Endothelial cell of umbilical vein (primary cell): ENCODE measurements around the gene PSG4. TPM values are rescaled to one million over a fixed set of nuclear protein-coding genes. Genes with fewer than 3 reads are reported as not detected.
"Not testable (repeated sequence)": the region's sequence is repeated elsewhere in the genome, so short reads cannot be mapped to it uniquely, and the experiment has no call there.

Source experiments
- BruUV-seq: library from RNA; stranded (reverse); fragments of 400-500 nt; replicated peaks from 2 replicates; lab custom pipeline; 2021; lab: Mats Ljungman, UMichigan
- CTCF ChIA-PET: fragments of 300-600, 350-600 bp; sonication (Branson Sonifier 250); formaldehyde crosslinking; loops from one replicate; lab custom pipeline; 2021; ENCODE audit warnings: antibody characterized with exemption, inconsistent platforms; lab: Charles Lee
- POLR2A ChIA-PET: fragments of 300-600, 350-600 bp; sonication (Branson Sonifier 250); formaldehyde crosslinking; loops from one replicate; lab custom pipeline; 2021; ENCODE audit warnings: antibody characterized with exemption, inconsistent platforms; lab: Charles Lee
- DNase-seq: peaks from one replicate; pipeline ENCODE4 v3.0.0-alpha.2; 2011; ENCODE audit warnings: low read depth, low spot score
- FAIRE-seq: peaks from 2 replicates; lab custom pipeline; 2011; peaks lifted over from hg19 to GRCh38; lab: Jason Lieb, UNC
- H2AFZ ChIP-seq: 2 replicates; pipeline ENCODE4 v1.6.0; 2012; ENCODE audit warnings: low read depth, low read length, control low read depth, inconsistent platforms
- H3K27ac ChIP-seq: 2 replicates; pipeline ENCODE4 v1.5.1; 2011; ENCODE audit warnings: low read depth, mild to moderate bottlenecking, control low read depth, low read length, moderate library complexity; ENCODE audit not compliant: insufficient read depth
- H3K27me3 ChIP-seq, 2 experiments: 2 replicates each; pipeline versions ENCODE4 v1.6.0 to v1.6.1; 2011; ENCODE audit warnings: low read length in 2 of 2, mixed read lengths in 1 of 2; ENCODE audit not compliant: control insufficient read depth in 2 of 2, insufficient read depth in 2 of 2
- H3K36me3 ChIP-seq, 2 experiments: 2 replicates in 1 of 2; 3 replicates in 1 of 2; pipeline ENCODE4 v1.5.1; 2011; ENCODE audit warnings: low read length in 2 of 2, mild to moderate bottlenecking in 1 of 2, moderate library complexity in 1 of 2; ENCODE audit not compliant: control insufficient read depth in 2 of 2, insufficient read depth in 2 of 2; ENCODE audit errors: extremely low read depth in 1 of 2
- H3K4me1 ChIP-seq: 3 replicates; pipeline ENCODE4 v1.5.1; 2011; ENCODE audit warnings: mild to moderate bottlenecking, low read length; ENCODE audit not compliant: control insufficient read depth, insufficient read depth; ENCODE audit errors: extremely low read depth
- H3K4me2 ChIP-seq: 2 replicates; pipeline ENCODE4 v1.6.1; 2011; ENCODE audit warnings: low read length, control low read depth, mixed read lengths; ENCODE audit not compliant: insufficient read depth
- H3K4me3 ChIP-seq, 3 experiments: fragments of 200-600 bp in 1 of 3; sonication (generic), shearing (Covaris generic) in 1 of 3; replicated peaks in 1 of 3; 2 replicates each; pipeline ENCODE4 v1.5.1; 2011 to 2016; ENCODE audit warnings: control low read depth in 3 of 3, low read length in 3 of 3, mild to moderate bottlenecking in 2 of 3, inconsistent platforms in 1 of 3, low read depth in 1 of 3, moderate library complexity in 1 of 3; ENCODE audit not compliant: insufficient read depth in 1 of 3
- H3K79me2 ChIP-seq: 2 replicates; pipeline ENCODE4 v1.6.0; 2012; ENCODE audit warnings: low read length, inconsistent platforms; ENCODE audit not compliant: control insufficient read depth, insufficient read depth
- H3K9ac ChIP-seq: replicated peaks from 2 replicates; pipeline ENCODE3; 2011; ENCODE audit warnings: low read length, control low read depth; ENCODE audit not compliant: insufficient read depth; ENCODE audit errors: extremely low read depth
- H3K9me1 ChIP-seq: replicated peaks from 3 replicates; pipeline ENCODE4 v1.6.0; 2011; ENCODE audit warnings: mild to moderate bottlenecking, low read length; ENCODE audit not compliant: control insufficient read depth, insufficient read depth; ENCODE audit errors: extremely low read depth
- H3K9me3 ChIP-seq: replicated peaks from 2 replicates; pipeline ENCODE4 v1.5.1; 2012; ENCODE audit warnings: low read length, inconsistent platforms; ENCODE audit not compliant: control insufficient read depth, insufficient read depth
- H4K20me1 ChIP-seq: replicated peaks from 2 replicates; pipeline ENCODE3; 2011; ENCODE audit warnings: mild to moderate bottlenecking, low read length; ENCODE audit not compliant: control insufficient read depth, insufficient read depth; ENCODE audit errors: extremely low read depth
- dilution Hi-C: fragments of 300-500 bp; cut with MboI; formaldehyde crosslinking; loops from one replicate; pipeline ENCODE4 v1.15.0; 2019; ENCODE audit warnings: low sequenced_read_pairs; ENCODE audit not compliant: extremely low pct_ligation_motif_present
- intact Hi-C: fragments of 100-400 bp; cut with micrococcal nuclease; formaldehyde crosslinking; loops from one replicate; pipeline ENCODE4 v1.10.0; 2022
- polyA plus RNA-seq, 4 experiments: library from polyadenylated mRNA; depleted of rRNA in 3 of 4; stranded (reverse) in 3 of 4; unstranded in 1 of 4; fragments of >200 nt; gene quantifications; 2 replicates each; pipeline versions ENCODE4 v1.2.1 to v1.2.3, GENCODE V29; 2011 to 2012; ENCODE audit warnings: missing spikeins in 1 of 4
- total RNA-seq: library from RNA; stranded (reverse); gene quantifications from 2 replicates; pipeline ENCODE4 v1.2.3, GENCODE V29; 2021
- TF ChIP-seq, protein P1 (sequence below), 2 donors: IDR thresholded peaks; 1 replicate in 1 of 2; 2 replicates in 1 of 2; pipeline ENCODE4 v1.5.1; 2011; ENCODE audit warnings: low read length in 2 of 2, mild to moderate bottlenecking in 2 of 2, moderate library complexity in 2 of 2, control low read depth in 1 of 2, inconsistent platforms in 1 of 2, low read depth in 1 of 2; ENCODE audit not compliant: insufficient read depth in 1 of 2; ENCODE audit errors: extremely low read depth in 1 of 2

PSG4 gene
- total and polyA plus RNA-seq, 2 donors (not counting 3 experiments of a cell fraction or from before 2014, with no cell fraction given), result 0.29 to 3.6 TPM

DNA sequence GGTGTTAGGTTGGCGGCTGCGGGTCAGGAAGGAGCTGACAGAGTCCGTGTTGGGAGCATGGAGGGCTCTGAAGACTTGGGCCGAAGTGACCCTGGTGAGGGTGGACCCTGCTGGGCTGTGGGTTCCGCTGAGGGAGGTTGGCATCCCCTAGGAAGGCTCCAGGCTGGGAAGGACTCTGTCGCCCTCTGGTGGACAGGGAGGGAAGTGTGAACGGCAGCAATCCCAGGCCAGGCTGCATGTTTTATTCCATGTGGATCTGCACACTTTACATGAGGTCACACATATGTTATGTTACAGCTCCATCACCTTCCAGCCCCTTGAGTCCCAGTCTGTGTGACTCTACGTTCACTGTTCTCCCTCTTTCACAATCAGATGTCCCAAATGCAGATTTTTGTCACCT lies 1.7 kb upstream of the PSG4 start:
- H4K20me1 ChIP-seq, DNase-seq, H3K27ac ChIP-seq, H3K27me3 ChIP-seq, H3K4me2 ChIP-seq, BruUV-seq, H3K4me3 ChIP-seq, POLR2A ChIA-PET, H2AFZ ChIP-seq, H3K9ac ChIP-seq, H3K9me1 ChIP-seq, H3K36me3 ChIP-seq, H3K79me2 ChIP-seq, H3K9me3 ChIP-seq, H3K4me1 ChIP-seq, intact Hi-C loops, CTCF ChIA-PET, FAIRE-seq, dilution Hi-C loops: not testable (repeated sequence)
- TF ChIP-seq, protein P1, sequence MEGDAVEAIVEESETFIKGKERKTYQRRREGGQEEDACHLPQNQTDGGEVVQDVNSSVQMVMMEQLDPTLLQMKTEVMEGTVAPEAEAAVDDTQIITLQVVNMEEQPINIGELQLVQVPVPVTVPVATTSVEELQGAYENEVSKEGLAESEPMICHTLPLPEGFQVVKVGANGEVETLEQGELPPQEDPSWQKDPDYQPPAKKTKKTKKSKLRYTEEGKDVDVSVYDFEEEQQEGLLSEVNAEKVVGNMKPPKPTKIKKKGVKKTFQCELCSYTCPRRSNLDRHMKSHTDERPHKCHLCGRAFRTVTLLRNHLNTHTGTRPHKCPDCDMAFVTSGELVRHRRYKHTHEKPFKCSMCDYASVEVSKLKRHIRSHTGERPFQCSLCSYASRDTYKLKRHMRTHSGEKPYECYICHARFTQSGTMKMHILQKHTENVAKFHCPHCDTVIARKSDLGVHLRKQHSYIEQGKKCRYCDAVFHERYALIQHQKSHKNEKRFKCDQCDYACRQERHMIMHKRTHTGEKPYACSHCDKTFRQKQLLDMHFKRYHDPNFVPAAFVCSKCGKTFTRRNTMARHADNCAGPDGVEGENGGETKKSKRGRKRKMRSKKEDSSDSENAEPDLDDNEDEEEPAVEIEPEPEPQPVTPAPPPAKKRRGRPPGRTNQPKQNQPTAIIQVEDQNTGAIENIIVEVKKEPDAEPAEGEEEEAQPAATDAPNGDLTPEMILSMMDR (IDR thresholded peaks at IDR 0.05; ENCODE audit: extremely low read depth in 1 of 2, insufficient read depth in 1 of 2, low read depth in 1 of 2, low read length in 2 of 2), result peak in 1 of 2 donors; percentile 16

- H2AFZ ChIP-seq, BruUV-seq, H3K4me2 ChIP-seq, H4K20me1 ChIP-seq, CTCF ChIA-PET, POLR2A ChIA-PET, H3K9me3 ChIP-seq, H3K79me2 ChIP-seq, H3K9me1 ChIP-seq, intact Hi-C loops, DNase-seq, H3K27ac ChIP-seq, FAIRE-seq, dilution Hi-C loops, H3K9ac ChIP-seq, H3K36me3 ChIP-seq, H3K4me3 ChIP-seq, H3K4me1 ChIP-seq, H3K27me3 ChIP-seq: not testable (repeated sequence)
Measured at GRCh38 chr19:43203611-43204010, 1.8 kb downstream of the PSG4 start.

DNA sequence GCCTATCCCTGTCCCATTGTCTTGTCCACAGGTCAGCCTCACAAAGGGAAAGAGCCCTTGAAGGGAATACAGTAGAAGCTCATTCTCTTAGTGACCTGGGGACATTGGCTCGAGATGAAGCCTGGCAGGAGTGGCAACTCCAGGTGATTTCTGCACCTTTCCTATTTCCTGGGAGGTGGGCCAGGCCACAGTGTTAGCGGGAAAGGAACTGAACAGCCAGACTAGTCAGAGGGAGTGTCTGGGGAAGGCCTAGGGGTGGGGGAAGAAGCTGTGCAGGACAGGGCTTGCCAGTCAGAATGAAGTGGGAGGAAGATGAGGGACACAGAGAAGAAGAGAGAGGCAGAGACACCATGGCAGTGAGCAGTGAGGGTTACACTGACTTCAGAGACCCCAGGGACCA lies 3.5 kb downstream of the PSG4 start:
- H4K20me1 ChIP-seq, H3K79me2 ChIP-seq, H3K9me1 ChIP-seq, H3K9me3 ChIP-seq, CTCF ChIA-PET, H3K9ac ChIP-seq, H2AFZ ChIP-seq, DNase-seq, H3K4me1 ChIP-seq, H3K4me3 ChIP-seq, H3K27ac ChIP-seq, POLR2A ChIA-PET, BruUV-seq, intact Hi-C loops, H3K36me3 ChIP-seq, H3K27me3 ChIP-seq, FAIRE-seq, dilution Hi-C loops, H3K4me2 ChIP-seq: not testable (repeated sequence)

GRCh38 chr19:43201337-43201801 lies 4.1 kb downstream of the PSG4 start:
- POLR2A ChIA-PET, BruUV-seq, H3K27me3 ChIP-seq, dilution Hi-C loops, intact Hi-C loops, H2AFZ ChIP-seq, H3K9ac ChIP-seq, H3K36me3 ChIP-seq, H3K9me1 ChIP-seq, H3K4me1 ChIP-seq, H4K20me1 ChIP-seq, FAIRE-seq, CTCF ChIA-PET, H3K9me3 ChIP-seq, H3K79me2 ChIP-seq, H3K27ac ChIP-seq, H3K4me2 ChIP-seq, H3K4me3 ChIP-seq, DNase-seq: not testable (repeated sequence)
